IMR-90 (cell line): Measurements from ENCODE around the gene PRR16. TPM values are rescaled to one million over a fixed set of nuclear protein-coding genes. Genes with fewer than 3 reads are reported as not detected.

Source experiments
- ATAC-seq: fragments of 200-7000 bp; cut with Tn5 transposase; 2 replicates; pipeline ENCODE4 v1.9.1; 2020; ENCODE audit warnings: low read depth, mild to moderate bottlenecking, moderate library complexity
- BruUV-seq: library from RNA; stranded (reverse); fragments of 400-500 nt; replicated peaks from 2 replicates; lab custom pipeline; 2021; lab: Mats Ljungman, UMichigan
- CTCF ChIA-PET: fragments of 300-600 bp; formaldehyde crosslinking; extraction: SDS; loops from one replicate; lab custom pipeline; 2021; ENCODE audit warnings: antibody characterized with exemption; lab: Yijun Ruan, JAX
- POLR2A ChIA-PET: fragments of 300-600 bp; sonication (Branson Sonifier 250); formaldehyde crosslinking; loops from one replicate; lab custom pipeline; 2022; ENCODE audit warnings: antibody characterized with exemption; ENCODE audit not compliant: unreplicated experiment; lab: Charles Lee
- DNase-seq: peaks from one replicate; pipeline ENCODE4 v3.0.0; 2013
- H2AFZ ChIP-seq: replicated peaks from 2 replicates; pipeline ENCODE3; 2013; ENCODE audit warnings: low read length, mild to moderate bottlenecking; ENCODE audit not compliant: poor library complexity
- H2AK5ac ChIP-seq: 2 replicates; pipeline ENCODE4 v1.6.1; 2013; ENCODE audit warnings: low read depth, low read length, inconsistent platforms
- H2AK9ac ChIP-seq: replicated peaks from 2 replicates; pipeline ENCODE3; 2013; ENCODE audit warnings: mild to moderate bottlenecking, low read depth, low read length, moderate library complexity; ENCODE audit not compliant: poor library complexity
- H2BK120ac ChIP-seq: 2 replicates; pipeline ENCODE4 v1.6.1; 2013; ENCODE audit warnings: low read depth, low read length, inconsistent platforms
- H2BK15ac ChIP-seq: 3 replicates; pipeline ENCODE4 v1.6.1; 2013; ENCODE audit warnings: low read depth, low read length, inconsistent platforms
- H2BK20ac ChIP-seq: 2 replicates; pipeline ENCODE4 v1.6.1; 2013; ENCODE audit warnings: low read depth, mild to moderate bottlenecking, inconsistent platforms, low read length, moderate library complexity
- H2BK5ac ChIP-seq: 2 replicates; pipeline ENCODE4 v1.6.1; 2013; ENCODE audit warnings: mild to moderate bottlenecking, low read depth, low read length, inconsistent platforms; ENCODE audit not compliant: poor library complexity, severe bottlenecking
- H3K14ac ChIP-seq: replicated peaks from 2 replicates; pipeline ENCODE4 v1.6.1; 2013; ENCODE audit warnings: low read depth, low read length, inconsistent platforms
- H3K18ac ChIP-seq: 2 replicates; pipeline ENCODE4 v1.6.1; 2013; ENCODE audit warnings: low read depth, low read length, control low read depth
- H3K23ac ChIP-seq: 2 replicates; pipeline ENCODE4 v1.6.1; 2013; ENCODE audit warnings: low read depth, low read length, inconsistent platforms
- H3K27ac ChIP-seq: 2 replicates; pipeline ENCODE4 v1.5.1; 2013; ENCODE audit warnings: mild to moderate bottlenecking, control low read depth, low read length; ENCODE audit not compliant: insufficient read depth
- H3K27me3 ChIP-seq: 2 replicates; pipeline ENCODE4 v1.6.1; 2013; ENCODE audit warnings: low read length; ENCODE audit not compliant: control insufficient read depth, insufficient read depth
- H3K36me3 ChIP-seq: 2 replicates; pipeline ENCODE4 v1.6.1; 2013; ENCODE audit warnings: low read length, mixed read lengths; ENCODE audit not compliant: control insufficient read depth, insufficient read depth
- H3K4ac ChIP-seq: 2 replicates; pipeline ENCODE4 v1.6.1; 2013; ENCODE audit warnings: low read depth, low read length, inconsistent platforms
- H3K4me1 ChIP-seq: 2 replicates; pipeline ENCODE4 v1.6.1; 2013; ENCODE audit warnings: low read length, mixed read lengths; ENCODE audit not compliant: control insufficient read depth, insufficient read depth
- H3K4me2 ChIP-seq: 2 replicates; pipeline ENCODE4 v1.6.1; 2013; ENCODE audit warnings: low read depth, mild to moderate bottlenecking, control low read depth, low read length, moderate library complexity
- H3K4me3 ChIP-seq: 2 replicates; pipeline ENCODE4 v1.5.1; 2013; ENCODE audit warnings: low read depth, mild to moderate bottlenecking, control low read depth, low read length, moderate library complexity; ENCODE audit not compliant: insufficient read depth
- H3K56ac ChIP-seq: 2 replicates; pipeline ENCODE4 v1.6.1; 2013; ENCODE audit warnings: low read length, inconsistent platforms; ENCODE audit not compliant: insufficient read depth; ENCODE audit errors: extremely low read depth
- H3K79me1 ChIP-seq, 2 experiments: 2 replicates each; pipeline ENCODE4 v1.6.1; 2013; ENCODE audit warnings: low read length in 2 of 2, inconsistent platforms in 1 of 2, low read depth in 1 of 2
- H3K9ac ChIP-seq: 2 replicates; pipeline ENCODE4 v1.6.1; 2013; ENCODE audit warnings: low read depth, low read length, control low read depth
- H3K9me1 ChIP-seq: 2 replicates; pipeline ENCODE4 v1.6.1; 2013; ENCODE audit warnings: low read length, inconsistent platforms; ENCODE audit not compliant: insufficient read depth
- H3K9me3 ChIP-seq: 2 replicates; pipeline ENCODE4 v1.6.1; 2013; ENCODE audit warnings: low read length; ENCODE audit not compliant: control insufficient read depth, insufficient read depth
- H4K20me1 ChIP-seq: 2 replicates; pipeline ENCODE4 v1.6.1; 2013; ENCODE audit warnings: low read length, inconsistent platforms; ENCODE audit not compliant: insufficient read depth
- H4K5ac ChIP-seq: 2 replicates; pipeline ENCODE4 v1.6.1; 2013; ENCODE audit warnings: mild to moderate bottlenecking, low read depth, low read length, control low read depth
- H4K8ac ChIP-seq, 2 experiments: 2 replicates each; pipeline ENCODE4 v1.6.1; 2013; ENCODE audit warnings: low read depth in 2 of 2, low read length in 2 of 2, control low read depth in 1 of 2, inconsistent platforms in 1 of 2
- H4K91ac ChIP-seq: 2 replicates; pipeline ENCODE4 v1.6.1; 2013; ENCODE audit warnings: low read depth, low read length, inconsistent platforms; ENCODE audit not compliant: insufficient read depth
- MXI1 ChIP-seq: IDR thresholded peaks from 2 replicates; pipeline ENCODE4 v1.6.1; 2012; ENCODE audit warnings: low read depth, mild to moderate bottlenecking, low read length, moderate library complexity, borderline replicate concordance
- NFE2L2 ChIP-seq: fragments of 150-350 bp; IDR thresholded peaks from 2 replicates; pipeline ENCODE4 v1.6.1; 2016; ENCODE audit warnings: low read depth, mild to moderate bottlenecking, low read length
- WGBS, 2 experiments: methylation state at CpG; one replicate each; pipeline versions ENCODE4 v1.1.5 to v1.1.7; 2013; ENCODE audit warnings: missing lambda C conversion rate in 2 of 2; ENCODE audit not compliant: insufficient read length in 1 of 2; ENCODE audit errors: extremely low coverage in 2 of 2; 5-methylcytosine and 5-hydroxymethylcytosine counted together
- dilution Hi-C: fragments of 300-500 bp; cut with HindIII; formaldehyde crosslinking; loops from one replicate; pipeline ENCODE4 v1.14.3; 2018; ENCODE audit warnings: low sequenced_read_pairs; ENCODE audit not compliant: unreplicated experiment
- in situ Hi-C: fragments of 300-500 bp; cut with MboI; formaldehyde crosslinking; loops from 3 replicates; pipeline ENCODE4 v1.14.3; 2019; ENCODE audit warnings: low sequenced_read_pairs, inconsistent platforms, mixed read lengths
- intact Hi-C: fragments of 100-400 bp; cut with micrococcal nuclease; formaldehyde crosslinking; loops from 2 replicates; pipeline ENCODE4 v1.10.0; 2022
- polyA plus RNA-seq, 3 experiments: library from polyadenylated mRNA; depleted of rRNA; stranded (reverse); fragments of >200 nt; gene quantifications; 2 replicates each; pipeline ENCODE4 v1.2.3, GENCODE V29; 2012; ENCODE audit warnings: low replicate concordance in 1 of 3
- total RNA-seq: library from RNA; depleted of rRNA; stranded (reverse); fragments of >200 nt; gene quantifications from 2 replicates; pipeline ENCODE4 v1.2.3, GENCODE V29; 2012

Gene PRR16
- total and polyA plus RNA-seq, 2 of the 4 experiments (the other 2 are of a cell fraction) = 9.9 to 45.2 TPM

DNA sequence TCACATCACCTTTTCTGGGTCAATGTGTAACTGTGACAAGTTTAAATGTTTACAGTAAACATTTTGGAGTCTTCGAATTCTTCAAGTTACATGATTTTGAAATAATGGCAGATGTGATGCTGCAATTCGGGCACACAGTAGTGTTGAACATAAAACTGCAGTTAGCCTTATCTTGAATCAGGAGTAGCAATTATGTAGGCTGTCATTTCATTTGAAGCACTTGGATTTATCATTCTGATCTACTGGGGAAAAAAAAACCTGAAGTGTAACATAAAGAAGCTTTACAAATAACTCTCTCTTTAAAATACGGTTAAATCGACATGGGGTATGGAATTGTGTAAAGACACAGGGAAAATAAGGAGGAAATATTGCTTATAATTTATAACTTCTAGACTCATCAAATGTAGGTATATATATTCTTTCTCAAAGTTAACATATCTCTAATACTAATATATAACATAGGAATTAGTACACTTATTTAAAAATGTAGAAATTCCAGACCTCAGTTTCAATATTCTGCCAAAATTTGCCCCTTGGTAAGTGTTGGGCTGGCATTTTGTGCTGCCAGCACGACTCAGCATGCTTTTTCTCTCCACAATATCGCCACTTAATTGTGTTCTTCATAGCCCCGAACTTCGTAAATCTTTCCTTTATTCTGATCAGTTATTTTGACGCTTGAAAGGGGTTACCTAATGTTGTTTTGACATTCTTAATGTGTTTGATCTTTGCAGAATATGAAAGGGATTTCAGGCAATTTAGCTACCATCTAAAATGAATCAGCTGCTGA lies 226.7 kb downstream of the PRR16 start:
- Histone ChIP-seq H2BK5ac (no peak overlapping the region), H3K9me1 (no peaks in the 10 kb centered on the region), H3K9ac (no peak overlapping the region), H3K27me3 (no peaks in the 10 kb centered on the region), H3K4ac (no peak overlapping the region), H4K20me1 (no peaks in the 10 kb centered on the region), H4K5ac (no peak overlapping the region), H3K27ac (no peak overlapping the region), H3K4me2 (no peak overlapping the region), H2BK120ac (no peak overlapping the region), H3K79me1 (peaks cover 0 to 11% of the 10 kb centered on the region in 2 experiments; a peak in 1 of 4 replicates), H2AK5ac (no peak overlapping the region), H2BK20ac (no peak overlapping the region), H2BK15ac (no peak overlapping the region), H2AK9ac (no peak overlapping the region), H3K36me3 (peaks cover 7% of the 10 kb centered on the region; the same call in 1 of the 2 replicates), H4K8ac (no peak overlapping the region), H3K4me1 (no peaks in the 10 kb centered on the region), H3K18ac (no peak overlapping the region; the same call in 1 of the 2 replicates), H3K23ac (no peak overlapping the region), H3K56ac (no peak overlapping the region), H3K14ac (no peak overlapping the region), H3K9me3 (no peaks in the 10 kb centered on the region), H2AFZ (no peak overlapping the region), H3K4me3 (no peak overlapping the region), H4K91ac (no peak overlapping the region; the same call in 1 of the 2 replicates)
- TF ChIP-seq MXI1 (no peak), NFE2L2 (peak; percentile 50; the same call in 1 of the 2 replicates)
- BruUV-seq = no TSS peak
- ChIA-PET CTCF (interaction anchor here (1.3 kb wide), 1 partner anchor 13 kb away, joined by 3 read pairs; no protein-coding TSS in a partner anchor), POLR2A (no interaction called here)
- in situ Hi-C loops (no loop called here), dilution Hi-C loops (no loop called here), intact Hi-C loops (no loop called here)
- no CpG with 5 or more reads among the region's 9 CpGs for WGBS, 2 experiments
- DNase-seq (no peak), ATAC-seq (no peak)
